Esophagus (tissue), 2 donors: Measurements from ENCODE around the gene ZNF217. TPM values are rescaled to one million over a fixed set of nuclear protein-coding genes. Genes with fewer than 3 reads are reported as not detected.
"Not testable (repeated sequence)": the region's sequence is repeated elsewhere in the genome, so short reads cannot be mapped to it uniquely, and the experiment has no call there.

Experiments
- H3K27ac ChIP-seq, 2 donors: one replicate each; pipeline ENCODE4 v1.5.1; 2013; ENCODE audit warnings: low read depth in 2 of 2, mild to moderate bottlenecking in 2 of 2, inconsistent platforms in 1 of 2, low read length in 1 of 2, moderate library complexity in 1 of 2
- H3K27me3 ChIP-seq, 2 donors: one replicate each; pipeline ENCODE4 v1.6.1; 2013; ENCODE audit warnings: low read length in 2 of 2, control low read depth in 1 of 2, mild to moderate bottlenecking in 1 of 2; ENCODE audit not compliant: insufficient read depth in 2 of 2, control insufficient read depth in 1 of 2
- H3K36me3 ChIP-seq, 2 donors: one replicate each; pipeline ENCODE4 v1.6.1; 2013; ENCODE audit warnings: low read length in 1 of 2; ENCODE audit not compliant: control insufficient read depth in 2 of 2, insufficient read depth in 2 of 2
- H3K4me1 ChIP-seq, 2 donors: one replicate each; pipeline ENCODE4 v1.6.1; 2013; ENCODE audit warnings: low read length in 1 of 2; ENCODE audit not compliant: control insufficient read depth in 2 of 2, insufficient read depth in 2 of 2
- H3K4me3 ChIP-seq, 2 donors: one replicate each; pipeline ENCODE4 v1.5.1; 2013; ENCODE audit warnings: low read length in 2 of 2, mild to moderate bottlenecking in 2 of 2, low read depth in 1 of 2, moderate library complexity in 1 of 2
- H3K9me3 ChIP-seq, 2 donors: one replicate each; pipeline ENCODE4 v1.6.1; 2013; ENCODE audit warnings: mild to moderate bottlenecking in 2 of 2, low read depth in 1 of 2, low read length in 1 of 2, moderate library complexity in 1 of 2; ENCODE audit not compliant: control insufficient read depth in 2 of 2, insufficient read depth in 1 of 2
- WGBS, 2 donors: extraction: QIAGEN DNeasy Blood & Tissue Kit; methylation state at CpG; one replicate each; pipeline ENCODE4 v1.1.7; 2013; 5-methylcytosine and 5-hydroxymethylcytosine counted together
- polyA plus RNA-seq, 2 donors: library from polyadenylated mRNA; stranded (reverse); fragments of 200-250 nt; gene quantifications; one replicate each; pipeline ENCODE4 v1.2.3, GENCODE V29; 2013
- donor health status: healthy with polysubstance abuse.
- donor health status: Bipolar disorder and iron deficiency.

Gene ZNF217
- polyA plus RNA-seq, 2 donors, result 8.2 to 9.0 TPM

- 40 to 46% methylated on average over 6 of the region's 6 CpGs for WGBS, 2 donors
- Histone ChIP-seq H3K4me3 (no peak overlapping the region), H3K27me3 (no peaks in the 10 kb centered on the region), H3K4me1 (no peaks in the 10 kb centered on the region), H3K27ac (peak overlapping the region; percentile 4 to 55), H3K36me3 (peaks cover 3 to 9% of the 10 kb centered on the region in 2 donors), H3K9me3 (no peaks in the 10 kb centered on the region)
Observed at GRCh38 chr20:53586640-53587039, 7.0 kb downstream of the ZNF217 start.

- peaks cover 8 to 14% of the 10 kb centered on the region in 2 donors for H3K36me3 ChIP-seq
- peak overlapping the region in 1 of 2 donors; percentile 4 for H3K27ac ChIP-seq
- WGBS, 2 donors, result 74% methylated on average over 5 of the region's 5 CpGs
- not testable (repeated sequence) for H3K27me3 ChIP-seq, H3K4me3 ChIP-seq, H3K9me3 ChIP-seq, H3K4me1 ChIP-seq
Observed at GRCh38 chr20:53585910-53586309, 7.7 kb downstream of the ZNF217 start.

- not testable (repeated sequence) for H3K4me1 ChIP-seq, H3K4me3 ChIP-seq, H3K27me3 ChIP-seq, H3K9me3 ChIP-seq
- peaks cover 8 to 16% of the 10 kb centered on the region in 2 donors for H3K36me3 ChIP-seq
- H3K27ac ChIP-seq, result peak overlapping the region in 1 of 2 donors; percentile 13
- WGBS, 2 donors, result 81 to 86% methylated on average over 6 of the region's 6 CpGs
Observed at GRCh38 chr20:53585004-53585569, 8.6 kb downstream of the ZNF217 start.

- H3K36me3 ChIP-seq, result peaks cover 8 to 16% of the 10 kb centered on the region in 2 donors
- not testable (repeated sequence) for H3K4me3 ChIP-seq, H3K9me3 ChIP-seq, H3K4me1 ChIP-seq, H3K27me3 ChIP-seq, H3K27ac ChIP-seq
- 49 to 57% methylated on average over 3 of the region's 3 CpGs for WGBS, 2 donors
Observed at GRCh38 chr20:53584550-53584913, 9.1 kb downstream of the ZNF217 start.

GRCh38 chr20:53583660-53584549 is 9.7 kb downstream of the ZNF217 start:
- Histone ChIP-seq H3K36me3 (peaks cover 8 to 16% of the 10 kb centered on the region in 2 donors), H3K27ac (peak overlapping the region in 1 of 2 donors; percentile 31)
- 21 to 26% methylated on average over 3 of the region's 3 CpGs for WGBS, 2 donors
- H3K27me3 ChIP-seq, H3K4me1 ChIP-seq, H3K9me3 ChIP-seq, H3K4me3 ChIP-seq: not testable (repeated sequence)

GRCh38 chr20:53582574-53583351 is 10.9 kb downstream of the ZNF217 start:
- Histone ChIP-seq H3K4me3 (no peak overlapping the region), H3K9me3 (no peaks in the 10 kb centered on the region), H3K27me3 (no peaks in the 10 kb centered on the region), H3K4me1 (peaks cover 2 to 4% of the 10 kb centered on the region in 2 donors), H3K27ac (peak overlapping the region; percentile 62 to 67), H3K36me3 (peaks cover 8 to 16% of the 10 kb centered on the region in 2 donors)
- whole genome bisulfite sequencing, 2 donors, result 36 to 38% methylated on average over 13 of the region's 13 CpGs

GRCh38 chr20:53582251-53582570 is 11.4 kb downstream of the ZNF217 start:
- H3K4me1 ChIP-seq, result peaks cover 2 to 4% of the 10 kb centered on the region in 2 donors
- no peak overlapping the region for H3K4me3 ChIP-seq
- no peaks in the 10 kb centered on the region for H3K27me3 ChIP-seq
- WGBS, 2 donors, result 73 to 82% methylated on average over 9 of the region's 9 CpGs
- H3K9me3 ChIP-seq, result no peaks in the 10 kb centered on the region
- H3K27ac ChIP-seq, result peak overlapping the region; percentile 62 to 67
- peaks cover 8 to 16% of the 10 kb centered on the region in 2 donors for H3K36me3 ChIP-seq

GRCh38 chr20:53581444-53582250 is 12.0 kb downstream of the ZNF217 start:
- H3K4me1 ChIP-seq, result peaks cover 2 to 4% of the 10 kb centered on the region in 2 donors
- peak overlapping the region; percentile 1 to 37 for H3K27ac ChIP-seq

More at GRCh38 chr20:53581444-53582250, 12.0 kb downstream of the ZNF217 start:
- no peaks in the 10 kb centered on the region for H3K27me3 ChIP-seq
- peak overlapping the region in 1 of 2 donors; percentile 18 for H3K4me3 ChIP-seq
- WGBS, 2 donors, result 81 to 88% methylated on average over 44 of the region's 44 CpGs
- no peaks in the 10 kb centered on the region for H3K9me3 ChIP-seq
- H3K36me3 ChIP-seq, result peaks cover 11 to 16% of the 10 kb centered on the region in 2 donors
